ENCODE results near the gene IL36RN.

Gene IL36RN

GRCh38 chr2:113058998-113059960, at the start of gene IL36RN:
TSS of gene IL36RN (plus strand) at chr2:113059198. CDS start at chr2:113059439, 241 bp downstream.
- TF ChIP-seq CTCF (conservative IDR thresholded peaks at IDR 0.05; ENCODE audit: control insufficient read depth, insufficient read depth, low read depth, low read length): no peak
- DNase-seq (ENCODE audit: low read depth): no peak
- no peak within 1 kb of the TSS for H3K4me3 ChIP-seq (ENCODE audit: control insufficient read depth, low read depth, low read length)

- no peak for DNase-seq (ENCODE audit: low read depth)
- TF ChIP-seq CTCF (conservative IDR thresholded peaks at IDR 0.05; ENCODE audit: control insufficient read depth, insufficient read depth, low read depth, low read length): no peak
- no peak overlapping the region for H3K4me3 ChIP-seq (ENCODE audit: control insufficient read depth, low read depth, low read length)
These were observed 49.4 kb upstream of the IL36RN start for GRCh38 chr2:113009622-113010021.

DNA sequence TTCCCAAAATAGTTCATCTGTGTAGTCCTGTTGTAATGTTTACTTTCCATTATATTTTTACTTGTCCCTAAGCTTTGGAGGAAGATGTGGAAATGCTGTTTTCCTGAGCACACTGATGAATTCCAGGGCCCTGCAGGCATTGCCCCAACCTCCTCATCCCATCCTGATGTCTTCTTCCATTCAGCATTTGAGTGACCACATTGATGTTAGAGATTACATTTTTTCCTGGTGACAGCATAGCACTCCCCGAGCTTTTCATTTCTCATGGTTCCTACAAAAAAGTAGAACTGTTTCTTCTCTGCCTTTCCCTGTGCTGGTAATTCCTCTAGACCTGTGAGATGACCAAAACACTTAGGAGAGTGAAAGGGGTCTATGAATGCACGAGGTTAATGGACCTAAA, 48.9 kb upstream of the IL36RN start:
- DNase-seq (ENCODE audit: low read depth): no peak
- no peak overlapping the region for H3K4me3 ChIP-seq (ENCODE audit: control insufficient read depth, low read depth, low read length)
- TF ChIP-seq CTCF (conservative IDR thresholded peaks at IDR 0.05; ENCODE audit: control insufficient read depth, insufficient read depth, low read depth, low read length): no peak

- TF ChIP-seq CTCF (conservative IDR thresholded peaks at IDR 0.05; ENCODE audit: control insufficient read depth, insufficient read depth, low read depth, low read length): no peak
- no peak overlapping the region for H3K4me3 ChIP-seq (ENCODE audit: control insufficient read depth, low read depth, low read length)
- no peak for DNase-seq (ENCODE audit: low read depth)
These were observed 47.9 kb upstream of the IL36RN start for GRCh38 chr2:113011108-113011507.

- peak; percentile 6 for DNase-seq (ENCODE audit: low read depth)
- TF ChIP-seq CTCF (conservative IDR thresholded peaks at IDR 0.05; ENCODE audit: control insufficient read depth, insufficient read depth, low read depth, low read length): no peak
- H3K4me3 ChIP-seq (ENCODE audit: control insufficient read depth, low read depth, low read length): no peak overlapping the region
These were observed 46.3 kb upstream of the IL36RN start for GRCh38 chr2:113012436-113013335.

DNA sequence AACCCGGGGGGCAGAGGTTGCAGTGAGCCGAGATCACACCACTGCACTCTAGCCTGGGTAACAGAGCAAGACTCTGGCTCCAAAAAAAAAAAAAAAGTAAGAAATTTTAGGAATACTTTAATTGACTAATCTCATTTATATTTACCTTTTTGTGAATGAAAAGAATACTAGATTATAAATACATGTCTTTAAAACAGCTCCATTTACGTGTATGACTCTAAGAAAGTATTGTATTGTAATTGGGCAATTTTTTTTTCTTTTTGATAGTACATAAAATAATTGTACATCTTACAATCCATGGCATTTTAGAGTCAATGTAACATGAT, 45.7 kb upstream of the IL36RN start:
- no peak for TF ChIP-seq CTCF (conservative IDR thresholded peaks at IDR 0.05; ENCODE audit: control insufficient read depth, insufficient read depth, low read depth, low read length)
- DNase-seq (ENCODE audit: low read depth): no peak

More for the DNA sequence above, 45.7 kb upstream of the IL36RN start:
- H3K4me3 ChIP-seq (ENCODE audit: control insufficient read depth, low read depth, low read length): no peak overlapping the region

Data from fibroblast of mammary gland (primary cell).